ENCODE data around the gene CEP170B. TPM values are rescaled to one million over a fixed set of nuclear protein-coding genes. Genes with fewer than 3 reads are reported as not detected.

CEP170B gene
- total RNA-seq, 1 donor from 2014 or later: 22.9 TPM

GRCh38 chr14:104928391-104929133 lies 63.5 kb downstream of the CEP170B start:
- no peak for ATAC-seq
- DNase-seq (ENCODE audit: low spot score): peak; percentile 42

- DNase-seq (ENCODE audit: low spot score) (peak; percentile 39), ATAC-seq (no peak)
Measured at GRCh38 chr14:104929268-104930230, 64.5 kb downstream of the CEP170B start.

- peak; percentile 35 for DNase-seq (ENCODE audit: low spot score)
- no peak for ATAC-seq
Measured at GRCh38 chr14:104930526-104931303, 65.6 kb downstream of the CEP170B start.

- ATAC-seq: no peak
Measured at GRCh38 chr14:104931304-104931770, 66.3 kb downstream of the CEP170B start.

GRCh38 chr14:104931771-104932675 lies 67.0 kb downstream of the CEP170B start:
- DNase-seq (ENCODE audit: low spot score): peak; percentile 40

More at GRCh38 chr14:104931304-104931770, 66.3 kb downstream of the CEP170B start:
- DNase-seq (ENCODE audit: low spot score): no peak

GRCh38 chr14:104932676-104933631 lies 67.9 kb downstream of the CEP170B start:
- ATAC-seq: peak; percentile 89
- peak; percentile 72 for DNase-seq (ENCODE audit: low spot score)

More at GRCh38 chr14:104931771-104932675, 67.0 kb downstream of the CEP170B start:
- no peak for ATAC-seq

GRCh38 chr14:104933746-104934733 lies 69.0 kb downstream of the CEP170B start:
- ATAC-seq: no peak
- peak; percentile 37 for DNase-seq (ENCODE audit: low spot score)

GRCh38 chr14:104935026-104935650 lies 70.1 kb downstream of the CEP170B start:
- peak; percentile 38 for DNase-seq (ENCODE audit: low spot score)
- no peak for ATAC-seq

- DNase-seq (ENCODE audit: low spot score): peak; percentile 33
- no peak for ATAC-seq
Measured at GRCh38 chr14:104935955-104936354, 70.9 kb downstream of the CEP170B start.

GRCh38 chr14:104936361-104937155 lies 71.5 kb downstream of the CEP170B start:
- ATAC-seq (no peak), DNase-seq (ENCODE audit: low spot score) (no peak)

GRCh38 chr14:104937161-104937560 lies 72.1 kb downstream of the CEP170B start:
- DNase-seq (ENCODE audit: low spot score): peak; percentile 28

GRCh38 chr14:104937694-104938365 lies 72.8 kb downstream of the CEP170B start:
- no peak for ATAC-seq
- DNase-seq (ENCODE audit: low spot score): peak; percentile 31

More at GRCh38 chr14:104937161-104937560, 72.1 kb downstream of the CEP170B start:
- no peak for ATAC-seq

GRCh38 chr14:104938436-104938835 lies 73.4 kb downstream of the CEP170B start:
- DNase-seq (ENCODE audit: low spot score) (no peak), ATAC-seq (no peak)

GRCh38 chr14:104938960-104939359 lies 73.9 kb downstream of the CEP170B start:
- no peak for DNase-seq (ENCODE audit: low spot score)

GRCh38 chr14:104939666-104940410 lies 74.8 kb downstream of the CEP170B start:
- no peak for ATAC-seq
- peak; percentile 29 for DNase-seq (ENCODE audit: low spot score)

More at GRCh38 chr14:104938960-104939359, 73.9 kb downstream of the CEP170B start:
- no peak for ATAC-seq
